ENCODE data around the gene PKN1. TPM values are rescaled to one million over a fixed set of nuclear protein-coding genes. Genes with fewer than 3 reads are reported as not detected.
"Not testable (repeated sequence)": the region's sequence is repeated elsewhere in the genome, so short reads cannot be mapped to it uniquely, and the experiment has no call there.

The PKN1 gene
- total RNA-seq, 2 donors from 2014 or later = 87.2 to 111 TPM

DNA sequence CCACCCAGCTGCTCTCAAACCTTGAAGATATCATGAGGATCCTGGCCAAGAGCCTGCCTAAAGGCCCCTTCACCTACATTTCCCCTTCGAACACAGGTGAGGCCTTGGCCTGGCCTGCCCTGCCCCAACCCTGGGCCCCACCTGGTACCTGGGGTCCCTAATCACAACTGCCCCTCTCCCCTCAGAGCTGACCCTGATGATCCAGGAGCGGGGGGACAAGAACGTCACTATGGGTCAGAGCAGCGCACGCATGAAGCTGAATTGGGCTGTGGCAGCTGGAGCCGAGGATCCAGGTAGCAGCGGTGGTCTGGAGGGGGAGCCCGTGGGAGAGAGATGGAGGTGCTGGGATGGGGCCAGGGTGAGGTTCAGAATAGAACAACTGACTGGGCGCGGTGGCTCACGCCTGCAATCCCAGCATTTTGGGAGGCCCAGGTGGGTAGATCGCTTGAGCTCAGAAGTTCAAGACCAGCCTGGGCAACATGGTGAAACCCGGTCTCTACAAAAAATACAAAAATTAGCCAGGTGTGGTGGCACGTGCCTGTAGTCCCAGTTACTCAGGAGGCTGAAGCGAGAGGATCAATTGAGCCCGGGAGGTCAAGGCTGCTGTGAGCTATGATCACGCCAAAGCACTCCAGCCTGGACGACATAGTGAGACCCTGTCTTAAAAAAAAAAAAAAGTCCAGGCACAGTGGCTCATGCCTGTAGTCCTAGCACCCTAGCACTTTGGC is 31.5 kb upstream of the PKN1 start:
- TF ChIP-seq, protein P1, sequence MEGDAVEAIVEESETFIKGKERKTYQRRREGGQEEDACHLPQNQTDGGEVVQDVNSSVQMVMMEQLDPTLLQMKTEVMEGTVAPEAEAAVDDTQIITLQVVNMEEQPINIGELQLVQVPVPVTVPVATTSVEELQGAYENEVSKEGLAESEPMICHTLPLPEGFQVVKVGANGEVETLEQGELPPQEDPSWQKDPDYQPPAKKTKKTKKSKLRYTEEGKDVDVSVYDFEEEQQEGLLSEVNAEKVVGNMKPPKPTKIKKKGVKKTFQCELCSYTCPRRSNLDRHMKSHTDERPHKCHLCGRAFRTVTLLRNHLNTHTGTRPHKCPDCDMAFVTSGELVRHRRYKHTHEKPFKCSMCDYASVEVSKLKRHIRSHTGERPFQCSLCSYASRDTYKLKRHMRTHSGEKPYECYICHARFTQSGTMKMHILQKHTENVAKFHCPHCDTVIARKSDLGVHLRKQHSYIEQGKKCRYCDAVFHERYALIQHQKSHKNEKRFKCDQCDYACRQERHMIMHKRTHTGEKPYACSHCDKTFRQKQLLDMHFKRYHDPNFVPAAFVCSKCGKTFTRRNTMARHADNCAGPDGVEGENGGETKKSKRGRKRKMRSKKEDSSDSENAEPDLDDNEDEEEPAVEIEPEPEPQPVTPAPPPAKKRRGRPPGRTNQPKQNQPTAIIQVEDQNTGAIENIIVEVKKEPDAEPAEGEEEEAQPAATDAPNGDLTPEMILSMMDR (IDR thresholded peaks at IDR 0.05) = no peak
- no peaks in the 10 kb centered on the region for H3K27me3 ChIP-seq
- peaks cover 52% of the 10 kb centered on the region for H3K36me3 ChIP-seq
- no peak overlapping the region for H3K4me3 ChIP-seq
- peaks cover 0 to 8% of the 10 kb centered on the region in 2 donors for H3K4me1 ChIP-seq
- no peak for DNase-seq (ENCODE audit: low spot score)
- H3K9me3 ChIP-seq = no peaks in the 10 kb centered on the region
- H3K27ac ChIP-seq = peak overlapping the region; percentile 39 to 58

DNA sequence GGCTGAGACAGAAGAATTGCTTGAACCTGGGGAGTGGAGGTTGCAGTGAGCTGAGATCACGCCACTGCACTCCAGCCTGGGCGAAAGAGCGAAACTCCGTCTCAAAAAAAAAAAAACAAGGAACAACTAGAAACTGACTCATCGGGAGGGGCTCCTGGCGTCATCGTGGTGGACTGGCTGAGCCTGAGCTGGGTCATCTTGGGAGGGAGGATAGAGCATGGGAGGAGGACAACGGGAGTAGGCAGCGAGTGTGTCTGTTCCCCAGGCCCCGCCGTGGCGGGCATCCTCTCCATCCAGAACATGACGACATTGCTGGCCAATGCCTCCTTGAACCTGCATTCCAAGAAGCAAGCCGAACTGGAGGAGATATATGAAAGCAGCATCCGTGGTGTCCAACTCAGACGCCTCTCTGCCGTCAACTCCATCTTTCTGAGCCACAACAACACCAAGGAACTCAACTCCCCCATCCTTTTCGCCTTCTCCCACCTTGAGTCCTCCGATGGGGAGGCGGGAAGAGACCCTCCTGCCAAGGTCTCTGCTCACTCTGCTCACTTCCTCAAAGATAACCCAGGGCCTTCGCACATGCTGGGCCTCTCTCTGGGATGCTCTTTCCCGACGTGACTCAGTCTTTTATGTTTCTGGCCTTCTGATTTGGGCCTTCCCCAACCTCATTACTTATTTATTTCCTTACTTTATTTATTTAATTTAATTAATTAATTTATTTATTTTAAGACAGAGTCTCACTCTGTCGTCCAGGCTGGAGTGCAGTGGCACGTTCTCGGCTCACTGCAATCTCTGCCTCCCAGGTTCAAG is 30.6 kb upstream of the PKN1 start:
- Histone ChIP-seq H3K4me3 (no peak overlapping the region), H3K27me3 (no peaks in the 10 kb centered on the region), H3K4me1 (peaks cover 0 to 8% of the 10 kb centered on the region in 2 donors), H3K9me3 (no peaks in the 10 kb centered on the region), H3K27ac (peak overlapping the region; percentile 39 to 58), H3K36me3 (peaks cover 61% of the 10 kb centered on the region)
- peak; percentile 83 for DNase-seq (ENCODE audit: low spot score)
- TF ChIP-seq, protein P1 (IDR thresholded peaks at IDR 0.05) = no peak

GRCh38 chr19:14403145-14403930 is 29.8 kb upstream of the PKN1 start:
- Histone ChIP-seq H3K36me3 (peaks cover 64% of the 10 kb centered on the region), H3K27ac (peak overlapping the region; percentile 39 to 58)
- not testable (repeated sequence) for H3K27me3 ChIP-seq; H3K9me3 ChIP-seq; H3K4me1 ChIP-seq; DNase-seq (ENCODE audit: low spot score); H3K4me3 ChIP-seq

- TF ChIP-seq, protein P1 (IDR thresholded peaks at IDR 0.05) = no peak
- no peak for DNase-seq (ENCODE audit: low spot score)
- peaks cover 0 to 8% of the 10 kb centered on the region in 2 donors for H3K4me1 ChIP-seq
- H3K9me3 ChIP-seq = no peaks in the 10 kb centered on the region
- no peaks in the 10 kb centered on the region for H3K27me3 ChIP-seq
- H3K27ac ChIP-seq = no peak overlapping the region
- H3K36me3 ChIP-seq = peaks cover 74% of the 10 kb centered on the region
- H3K4me3 ChIP-seq = no peak overlapping the region
Measured at GRCh38 chr19:14404312-14404711, 28.8 kb upstream of the PKN1 start.

DNA sequence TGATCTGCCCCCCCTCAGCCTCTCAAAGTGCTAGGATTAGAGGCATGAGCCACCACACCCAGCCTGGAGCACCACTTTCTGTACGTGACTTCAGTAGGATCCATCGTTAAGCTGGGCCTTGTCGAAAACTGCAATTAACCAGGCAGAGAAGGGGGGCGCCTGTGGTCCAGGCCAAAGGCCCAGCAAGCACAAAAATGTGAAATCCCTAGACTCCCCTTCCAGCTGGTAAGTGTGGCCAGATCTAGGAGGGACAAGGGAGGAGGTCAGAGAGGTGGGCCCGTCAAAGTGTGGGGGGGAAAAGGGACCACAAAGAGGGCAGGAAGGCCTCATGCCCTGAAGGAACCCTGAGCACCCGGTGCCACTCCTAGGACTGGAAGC is 27.7 kb upstream of the PKN1 start:
- DNase-seq (ENCODE audit: low spot score) = no peak
- no peaks in the 10 kb centered on the region for H3K9me3 ChIP-seq
- H3K27ac ChIP-seq = peak overlapping the region; percentile 77 to 78
- H3K27me3 ChIP-seq = no peaks in the 10 kb centered on the region
- H3K4me1 ChIP-seq = peaks cover 0 to 8% of the 10 kb centered on the region in 2 donors
- H3K36me3 ChIP-seq = peaks cover 75% of the 10 kb centered on the region
- H3K4me3 ChIP-seq = no peak overlapping the region
- TF ChIP-seq, protein P1 (IDR thresholded peaks at IDR 0.05) = no peak

Data from right atrium auricular region (tissue), 2 donors.